GM21619 (cell line): ENCODE data around the gene SCUBE1.

Experiments
- ATAC-seq: cut with Tn5 transposase; IDR thresholded peaks from one replicate; pipeline ENCODE4 v1.9.1; 2021; ENCODE audit not compliant: unreplicated experiment

SCUBE1 gene

DNA sequence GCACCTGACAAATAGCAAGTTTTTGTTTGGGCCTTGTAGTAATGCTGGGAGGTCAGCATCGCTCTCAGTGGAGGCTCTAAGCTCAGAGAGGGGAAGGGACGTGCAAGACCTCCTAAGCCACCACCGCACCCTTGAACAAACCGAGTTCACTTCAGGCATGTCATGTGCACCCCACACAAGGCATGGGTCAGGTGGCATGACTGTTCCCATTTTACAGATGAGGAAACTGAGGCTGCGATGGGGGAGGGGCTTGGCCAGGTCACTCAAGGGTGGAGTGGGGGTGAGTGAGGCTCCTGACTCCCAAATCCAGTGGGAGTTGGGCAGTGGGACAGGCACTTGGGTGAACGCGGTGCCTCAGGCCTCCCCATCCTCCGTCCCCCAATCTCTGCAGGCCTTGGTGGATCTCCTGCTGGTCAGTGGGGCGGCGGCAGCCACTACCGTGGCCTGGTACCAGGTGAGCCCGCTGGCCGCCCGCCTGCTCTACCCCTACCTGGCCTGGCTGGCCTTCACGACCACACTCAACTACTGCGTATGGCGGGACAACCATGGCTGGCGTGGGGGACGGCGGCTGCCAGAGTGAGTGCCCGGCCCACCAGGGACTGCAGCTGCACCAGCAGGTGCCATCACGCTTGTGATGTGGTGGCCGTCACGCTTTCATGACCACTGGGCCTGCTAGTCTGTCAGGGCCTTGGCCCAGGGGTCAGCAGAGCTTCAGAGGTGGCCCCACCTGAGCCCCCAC, 180.6 kb downstream of the SCUBE1 start:
- no peak for ATAC-seq

DNA sequence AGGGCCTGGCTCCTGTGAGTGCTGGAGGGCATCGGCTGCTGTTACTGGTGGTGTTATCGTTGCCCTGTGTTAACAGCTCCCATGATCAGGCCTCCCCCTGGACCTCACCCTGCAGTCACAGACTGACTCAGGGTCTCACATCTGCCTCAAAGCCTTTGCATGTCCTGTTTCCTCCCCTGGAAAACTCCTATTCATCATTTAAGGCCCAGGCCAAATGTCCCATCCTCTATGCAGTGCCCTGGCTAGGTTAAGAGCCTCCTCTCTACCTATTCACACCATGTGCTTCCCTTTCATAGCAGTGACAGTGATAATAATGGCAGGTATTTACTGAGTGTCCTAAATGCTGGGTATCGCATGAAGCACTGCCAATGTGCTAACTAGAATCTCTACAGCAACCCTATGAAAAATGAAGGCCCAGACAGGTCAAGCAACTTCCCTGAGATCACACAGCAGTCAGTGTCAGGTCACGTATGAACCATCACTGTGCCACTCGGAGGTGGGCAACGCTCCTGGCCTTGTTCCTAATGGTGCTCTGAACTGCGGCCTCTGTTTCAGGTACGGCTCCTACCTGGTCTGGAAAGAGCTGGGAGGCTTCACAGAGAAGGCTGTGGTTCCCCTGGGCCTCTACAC, 182.6 kb downstream of the SCUBE1 start:
- no peak for ATAC-seq

DNA sequence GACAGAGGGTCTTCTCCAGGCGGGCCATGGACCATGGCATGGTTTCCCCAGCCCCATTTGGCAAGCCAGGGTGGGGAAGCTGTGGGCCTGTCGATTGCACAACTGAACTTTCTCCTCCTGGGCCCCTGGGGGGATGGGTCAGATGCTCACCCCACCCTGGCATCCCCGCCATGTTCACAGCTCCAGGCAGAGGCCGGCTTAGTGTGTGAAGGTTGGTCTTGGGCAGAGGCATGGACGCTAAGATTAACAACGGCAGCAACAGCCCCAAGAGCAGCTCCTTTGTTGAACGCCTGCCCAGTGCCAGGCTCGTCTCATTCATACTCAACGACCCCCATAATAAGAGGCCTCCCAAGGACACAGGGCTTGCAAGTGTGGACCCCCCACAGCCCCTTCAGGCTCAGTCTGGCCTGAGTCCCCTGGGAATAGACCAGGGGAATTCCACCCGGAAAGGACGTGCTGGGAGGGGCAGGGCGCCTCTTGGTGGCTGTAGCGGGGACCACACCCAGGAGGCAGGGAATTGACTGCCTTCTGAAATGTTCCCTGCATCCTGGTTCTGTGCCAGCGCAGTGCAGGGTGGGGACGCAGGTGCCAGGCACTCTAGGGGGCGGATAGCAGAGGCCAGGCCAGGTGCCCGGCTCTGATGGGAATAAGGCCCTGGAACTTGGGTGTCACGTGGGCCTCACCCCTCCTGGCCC, 183.5 kb downstream of the SCUBE1 start:
- no peak for ATAC-seq

DNA sequence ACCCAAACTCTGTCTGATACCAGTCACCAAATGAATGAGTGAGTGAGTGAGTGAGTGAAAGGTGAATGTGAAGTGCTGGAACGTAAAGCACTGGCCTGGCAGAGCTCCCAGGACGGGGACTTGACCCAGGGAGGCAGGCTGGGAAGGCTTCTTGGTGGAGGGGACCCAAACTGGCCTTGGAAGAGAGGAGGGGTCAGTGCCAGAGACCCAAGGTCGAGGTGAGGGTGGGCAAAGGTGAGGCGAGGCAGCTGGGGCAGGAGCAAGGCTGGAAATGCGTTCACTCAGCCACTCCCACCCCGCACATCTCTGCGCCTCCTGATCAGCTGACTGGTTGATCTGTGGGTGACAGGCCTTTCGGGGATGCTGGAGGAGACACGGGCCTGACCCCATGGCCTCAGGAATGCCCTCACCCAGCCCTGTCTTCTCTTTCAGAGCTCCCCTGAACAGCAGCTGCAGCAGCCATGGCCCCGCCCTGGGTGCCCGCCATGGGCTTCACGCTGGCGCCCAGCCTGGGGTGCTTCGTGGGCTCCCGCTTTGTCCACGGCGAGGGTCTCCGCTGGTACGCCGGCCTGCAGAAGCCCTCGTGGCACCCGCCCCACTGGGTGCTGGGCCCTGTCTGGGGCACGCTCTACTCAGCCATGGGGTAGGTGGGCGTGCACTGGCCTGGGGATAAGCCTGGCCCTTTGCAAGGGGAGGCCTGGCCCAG, 184.2 kb downstream of the SCUBE1 start:
- no peak for ATAC-seq

DNA sequence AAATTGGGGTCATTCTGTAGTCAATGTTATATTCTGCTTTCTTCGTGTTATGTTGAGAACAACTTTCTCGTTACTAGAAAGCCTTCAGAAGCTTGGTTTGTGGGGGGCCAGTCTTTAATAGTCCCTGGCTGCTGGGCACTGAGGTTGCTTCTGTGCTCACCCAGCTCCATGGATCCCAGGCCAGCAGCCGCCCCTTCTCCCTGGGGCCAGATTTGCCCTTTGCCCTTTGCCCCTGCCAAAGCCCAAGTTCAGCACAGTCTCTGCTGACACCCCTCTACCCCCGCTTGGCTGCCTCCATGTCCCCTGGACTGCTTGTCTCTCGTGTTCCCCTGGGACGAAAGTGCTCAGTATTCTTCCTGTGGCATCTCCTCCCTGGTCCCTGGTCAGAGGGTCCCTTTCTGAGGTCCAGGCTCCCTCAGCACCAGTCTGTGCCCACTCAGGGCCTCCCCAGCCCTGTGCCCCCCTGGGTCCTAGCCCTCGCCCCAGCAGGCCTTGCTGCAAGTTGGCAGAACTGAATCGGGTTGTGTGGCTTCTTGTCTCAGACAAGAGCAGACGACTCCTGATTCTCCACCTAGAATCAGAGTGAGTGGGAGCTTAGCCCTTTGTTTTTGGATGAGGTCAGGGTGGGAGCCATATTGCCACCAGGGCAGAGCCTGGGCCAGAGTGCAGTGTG, 185.2 kb downstream of the SCUBE1 start:
- no peak for ATAC-seq

DNA sequence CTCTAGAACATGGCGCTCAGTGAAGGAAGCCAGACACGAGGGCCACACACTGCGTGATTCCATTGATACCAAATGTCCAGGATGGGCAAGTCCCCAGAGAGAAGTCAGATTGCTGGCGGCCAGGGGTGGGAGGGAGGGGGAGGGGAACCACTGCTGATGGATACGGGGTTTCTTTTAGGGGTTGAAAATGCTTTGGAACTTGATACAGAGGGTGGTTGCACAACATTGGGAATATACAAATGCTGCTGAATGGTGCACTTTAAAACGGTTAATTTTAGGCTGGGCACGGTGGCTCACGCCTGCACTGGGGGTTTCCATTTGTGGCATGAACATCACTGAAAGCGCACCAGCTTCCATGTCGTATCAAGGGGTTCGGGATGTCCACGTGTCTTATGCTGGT, 186.8 kb downstream of the SCUBE1 start:
- ATAC-seq: no peak

DNA sequence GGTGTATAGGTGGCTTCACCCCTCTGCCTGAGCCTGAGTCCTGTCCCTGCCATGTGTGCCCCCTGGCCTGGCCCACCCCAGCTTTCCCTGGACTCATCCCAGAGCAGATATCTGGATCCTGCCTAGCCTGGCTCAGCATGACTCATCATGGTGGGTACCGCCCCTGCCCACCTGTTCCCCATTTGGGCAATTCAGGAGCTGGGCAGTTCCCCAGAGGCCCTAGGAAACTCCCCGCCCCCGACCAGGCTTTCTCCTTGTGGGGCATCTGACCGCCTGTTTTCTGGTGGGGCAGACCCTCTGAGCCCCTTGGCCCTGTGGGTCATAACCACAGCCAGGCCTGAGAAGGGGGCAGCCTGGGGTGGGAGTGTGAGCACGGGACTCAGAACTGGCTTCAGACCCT, 187.4 kb downstream of the SCUBE1 start:
- no peak for ATAC-seq

DNA sequence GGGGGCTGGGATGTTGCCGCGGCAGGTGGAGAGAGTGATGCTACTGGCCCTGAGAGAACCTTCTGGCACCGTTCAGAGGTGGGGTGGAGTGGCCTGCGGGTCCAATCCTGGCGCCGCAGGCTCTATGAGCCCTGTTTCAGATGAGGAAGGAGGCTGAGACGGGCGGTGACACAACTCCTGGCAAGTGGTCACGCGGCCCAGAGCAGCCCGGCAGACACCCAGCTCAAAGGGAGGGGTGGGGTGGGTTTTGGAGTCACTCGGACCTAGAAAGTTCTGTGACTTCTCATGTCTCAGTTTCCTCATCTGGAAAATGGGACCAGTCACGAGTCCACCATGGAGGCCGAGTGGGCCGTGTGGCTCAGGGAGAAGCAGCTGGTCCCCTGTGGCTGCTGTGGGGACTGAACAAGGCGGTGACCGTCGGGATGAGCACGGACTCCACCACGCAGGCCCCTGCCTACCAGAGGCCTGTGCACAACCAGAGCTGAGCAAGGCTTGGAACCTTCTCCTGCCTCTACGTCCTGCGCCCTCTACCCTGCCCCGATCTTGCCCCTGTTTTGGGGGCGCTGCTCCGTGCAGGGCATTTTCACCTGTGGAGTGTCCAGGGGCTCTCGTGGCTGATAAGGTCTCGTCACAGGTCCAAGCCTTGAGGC, 188.2 kb downstream of the SCUBE1 start:
- no peak for ATAC-seq

DNA sequence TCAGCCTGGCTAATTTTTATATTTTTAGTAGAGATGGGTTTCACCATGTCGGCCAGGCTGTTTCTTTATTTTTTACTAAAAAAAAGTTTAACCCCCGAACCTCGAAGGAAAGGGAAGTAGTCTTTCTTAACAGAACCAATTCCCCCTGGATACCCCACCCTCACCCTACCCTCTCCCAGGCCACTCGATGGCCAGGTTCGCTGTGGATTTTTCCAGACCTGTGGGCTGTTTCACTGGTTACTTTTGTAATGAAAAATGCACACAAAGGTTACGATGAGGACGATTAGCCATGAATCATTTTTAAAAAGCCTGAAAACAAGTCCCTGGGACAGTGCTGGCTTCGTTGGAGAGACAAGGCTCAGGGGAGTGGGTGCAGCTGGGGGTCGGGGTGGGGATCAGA, 189.3 kb downstream of the SCUBE1 start:
- no peak for ATAC-seq

DNA sequence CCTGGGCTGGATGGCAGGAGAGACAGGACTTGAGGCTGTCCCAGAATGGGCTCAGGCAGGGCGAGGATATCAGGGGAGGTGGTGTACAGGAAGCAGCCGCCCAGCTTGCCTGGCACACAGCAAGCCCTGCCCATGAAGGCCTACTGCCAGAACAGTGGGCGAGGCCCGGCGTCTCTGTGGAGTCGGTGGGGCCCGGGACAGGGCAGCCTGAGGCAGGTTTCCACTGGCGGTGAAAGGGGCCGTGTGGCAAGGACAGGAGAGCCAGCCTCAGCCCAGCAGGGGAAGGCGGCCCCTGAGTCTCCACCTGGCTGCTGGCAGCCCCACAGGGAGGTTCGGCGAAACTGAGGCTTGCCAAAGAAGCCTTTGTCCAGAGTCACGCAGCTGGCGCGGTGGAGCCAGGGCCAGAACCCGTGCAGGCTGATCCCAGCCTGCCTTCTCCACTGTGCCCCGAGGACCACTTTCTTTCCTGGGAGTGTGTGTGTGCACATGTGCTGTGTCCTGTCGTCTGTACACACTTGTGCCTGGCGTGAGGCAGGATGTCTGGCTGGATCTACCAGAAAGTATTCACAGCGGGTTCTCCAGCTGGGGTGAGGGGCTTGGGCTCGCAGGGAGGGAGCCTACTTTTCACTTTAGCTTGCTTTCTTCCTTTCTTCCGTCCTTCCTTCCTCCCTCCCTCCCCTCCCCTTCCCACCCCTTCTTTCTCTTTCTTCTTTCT, 190.7 kb downstream of the SCUBE1 start:
- ATAC-seq: no peak

DNA sequence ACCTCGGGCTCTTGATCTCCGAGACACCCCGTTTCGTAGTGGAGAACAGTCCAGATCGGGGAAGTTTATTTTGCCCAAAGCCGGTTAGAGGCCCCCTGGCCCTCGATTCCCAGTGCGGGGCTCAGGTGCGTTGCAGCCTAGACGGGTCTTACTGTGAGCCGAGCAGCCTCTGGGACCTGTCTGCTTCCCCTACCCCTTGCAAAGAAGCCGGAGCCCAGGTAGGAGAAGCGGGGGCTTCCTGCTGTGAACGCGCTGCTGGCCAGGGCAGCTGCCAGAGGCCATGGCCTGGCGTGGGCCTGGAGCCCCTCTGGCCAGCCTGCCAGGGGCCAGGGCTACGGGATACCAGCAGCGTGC, 191.2 kb downstream of the SCUBE1 start:
- ATAC-seq: no peak

DNA sequence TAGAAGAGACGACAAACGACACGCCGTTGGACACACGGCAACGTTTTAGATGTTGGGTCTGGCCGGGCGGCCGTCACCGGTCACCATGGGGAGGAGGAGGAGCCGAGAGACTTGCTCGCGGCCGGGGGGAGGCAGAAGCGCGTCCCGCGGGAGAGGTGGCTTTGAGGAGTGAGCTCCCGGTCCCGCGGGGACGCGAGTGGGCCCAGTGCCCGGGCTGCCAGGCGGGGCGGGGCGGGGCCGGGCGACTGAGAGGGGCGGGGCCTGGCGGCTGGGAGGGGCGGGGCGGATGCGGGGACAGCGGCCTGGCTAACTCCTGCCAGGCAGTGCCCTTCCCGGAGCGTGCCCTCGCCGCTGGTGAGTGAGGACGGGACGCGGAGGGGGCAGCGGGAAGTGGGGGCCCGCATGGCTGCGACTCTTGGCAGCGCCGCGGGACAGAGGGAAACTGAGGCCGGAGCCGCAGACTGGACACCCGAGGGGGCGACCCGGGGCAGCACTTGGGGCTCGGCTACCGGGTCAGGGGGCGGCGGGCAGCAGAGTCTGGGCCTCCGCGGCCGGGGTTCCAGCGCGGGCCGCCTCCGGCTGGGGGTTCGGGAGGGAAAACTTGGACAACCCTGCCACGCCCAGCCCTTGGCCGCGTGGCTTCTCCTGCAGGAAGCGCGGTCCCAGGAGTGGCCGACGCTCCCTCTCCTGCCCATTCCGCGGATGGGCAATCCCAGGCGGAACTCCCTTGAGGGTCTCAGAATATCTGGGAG, 191.7 kb downstream of the SCUBE1 start, which contains the start of gene TSPO:
TSS of gene TSPO (plus strand) at position 309 of the 752 bp plus-strand sequence. CDS start 7,680 bp downstream, outside the sequence.
- ATAC-seq: no peak

DNA sequence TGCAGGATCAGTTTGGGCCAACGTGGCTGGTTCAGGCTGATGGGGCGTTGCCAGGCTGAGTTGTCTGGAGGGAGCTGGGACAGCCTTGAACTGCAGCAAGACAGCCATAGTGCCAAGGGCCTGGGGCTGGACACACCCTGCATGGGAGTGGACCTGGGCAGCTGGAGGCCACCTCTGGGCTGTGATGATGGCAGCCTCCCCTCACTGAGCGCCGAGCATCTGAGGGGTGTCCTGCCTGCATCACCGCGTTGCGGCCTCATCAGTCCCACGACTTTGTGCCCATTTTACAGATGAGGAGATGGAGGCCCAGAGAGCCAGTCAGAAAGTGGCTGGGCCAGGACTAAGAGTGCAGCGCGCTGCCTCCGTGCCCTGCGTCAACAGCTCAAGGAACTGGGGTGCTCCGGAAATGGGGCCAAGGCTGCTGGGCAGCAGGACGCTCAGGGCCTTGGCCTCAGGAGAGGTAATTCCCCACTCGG, 192.4 kb downstream of the SCUBE1 start:
- no peak for ATAC-seq

DNA sequence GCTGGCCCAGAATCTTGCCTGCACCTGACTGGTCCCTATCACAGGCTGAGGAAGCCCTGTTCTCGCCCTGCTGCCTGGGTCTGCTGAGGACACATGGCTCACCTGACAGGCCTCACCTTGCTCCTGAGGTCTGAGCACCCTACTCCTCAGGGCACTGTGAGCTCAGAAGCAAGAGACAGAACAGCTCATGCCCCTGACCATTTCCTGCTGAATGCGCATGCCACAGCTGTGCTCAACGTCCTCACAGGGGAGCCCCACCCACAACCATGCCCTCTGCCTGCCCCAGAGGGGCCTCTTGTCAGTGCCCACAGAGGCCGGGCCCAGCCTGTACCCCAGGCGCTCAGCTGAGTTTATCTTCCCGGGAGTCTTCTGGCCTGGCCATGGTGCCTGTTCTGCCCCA, 194.6 kb downstream of the SCUBE1 start:
- no peak for ATAC-seq

DNA sequence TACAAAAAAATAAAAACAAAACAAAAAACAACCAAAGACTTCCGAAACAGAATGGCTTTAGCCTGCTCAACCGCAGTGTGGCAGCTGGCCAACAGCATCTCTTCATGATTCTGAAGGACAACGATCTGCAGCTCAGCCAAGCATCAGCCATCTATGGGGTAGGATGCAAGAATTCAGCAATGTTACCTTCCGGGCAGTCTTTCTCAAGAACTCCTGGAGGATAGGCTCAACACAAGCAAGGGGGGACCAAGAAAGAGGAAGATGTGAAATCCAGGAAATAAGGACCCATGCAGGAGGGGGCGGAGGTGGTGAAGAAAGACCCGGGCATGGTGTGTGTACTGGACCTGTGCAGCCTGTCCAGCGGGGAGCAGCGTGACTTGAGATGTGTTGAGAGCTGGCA, 195.4 kb downstream of the SCUBE1 start:
- ATAC-seq: no peak
